ENCODE measurements around the gene PRRT1. TPM values are rescaled to one million over a fixed set of nuclear protein-coding genes. Genes with fewer than 3 reads are reported as not detected.
A peak's percentile ranks its signal among the peaks of the same experiment; 100 is the strongest.
"Not testable (repeated sequence)": the region's sequence is repeated elsewhere in the genome, so short reads cannot be mapped to it uniquely, and the experiment has no call there.

PRRT1 gene
- total RNA-seq, 1 donor from 2014 or later, result 1.3 TPM

GRCh38 chr6:32189742-32190053, 38.0 kb upstream of the PRRT1 start:
- no peaks in the 10 kb centered on the region for H3K9me3 Mint-ChIP-seq (ENCODE audit: low read depth)
- no peaks in the 10 kb centered on the region for H3K27me3 Mint-ChIP-seq (ENCODE audit: low read depth)
- peak overlapping the region; percentile 93 for H3K27ac Mint-ChIP-seq (ENCODE audit: unreplicated experiment)
- peak overlapping the region; percentile 92 for H3K4me3 Mint-ChIP-seq (ENCODE audit: unreplicated experiment)
- H3K36me3 Mint-ChIP-seq (ENCODE audit: low read depth), result peaks cover 10% of the 10 kb centered on the region
- DNase-seq (ENCODE audit: low spot score), result no peak
- peaks cover 66% of the 10 kb centered on the region for H3K4me1 Mint-ChIP-seq (ENCODE audit: low read depth)
- no peak for TF ChIP-seq CTCF (IDR thresholded peaks at IDR 0.05)

GRCh38 chr6:32189069-32189741, 37.5 kb upstream of the PRRT1 start:
- H3K36me3 Mint-ChIP-seq (ENCODE audit: low read depth), result peaks cover 10% of the 10 kb centered on the region
- H3K27ac Mint-ChIP-seq (ENCODE audit: unreplicated experiment), result peak overlapping the region; percentile 93
- no peaks in the 10 kb centered on the region for H3K9me3 Mint-ChIP-seq (ENCODE audit: low read depth)
- peak overlapping the region; percentile 92 for H3K4me3 Mint-ChIP-seq (ENCODE audit: unreplicated experiment)
- TF ChIP-seq CTCF (IDR thresholded peaks at IDR 0.05), result no peak
- peaks cover 64% of the 10 kb centered on the region for H3K4me1 Mint-ChIP-seq (ENCODE audit: low read depth)
- DNase-seq (ENCODE audit: low spot score), result no peak
- no peaks in the 10 kb centered on the region for H3K27me3 Mint-ChIP-seq (ENCODE audit: low read depth)

- no peak for DNase-seq (ENCODE audit: low spot score)
- H3K9me3 Mint-ChIP-seq (ENCODE audit: low read depth), result no peaks in the 10 kb centered on the region
- peaks cover 10% of the 10 kb centered on the region for H3K36me3 Mint-ChIP-seq (ENCODE audit: low read depth)
- peak overlapping the region; percentile 93 for H3K27ac Mint-ChIP-seq (ENCODE audit: unreplicated experiment)
- H3K4me1 Mint-ChIP-seq (ENCODE audit: low read depth), result peaks cover 64% of the 10 kb centered on the region
- no peaks in the 10 kb centered on the region for H3K27me3 Mint-ChIP-seq (ENCODE audit: low read depth)
- TF ChIP-seq CTCF (IDR thresholded peaks at IDR 0.05), result no peak
- H3K4me3 Mint-ChIP-seq (ENCODE audit: unreplicated experiment), result peak overlapping the region; percentile 92
These were observed 36.8 kb upstream of the PRRT1 start for GRCh38 chr6:32188381-32189068.

- not testable (repeated sequence) for H3K36me3 Mint-ChIP-seq (ENCODE audit: low read depth); H3K27me3 Mint-ChIP-seq (ENCODE audit: low read depth); H3K9me3 Mint-ChIP-seq (ENCODE audit: low read depth)
- DNase-seq (ENCODE audit: low spot score), result peak; percentile 53
- Mint-ChIP-seq H3K27ac (ENCODE audit: unreplicated experiment) (peak overlapping the region; percentile 41), H3K4me1 (ENCODE audit: low read depth) (peaks cover 62% of the 10 kb centered on the region), H3K4me3 (ENCODE audit: unreplicated experiment) (peak overlapping the region; percentile 92)
These were observed 36.1 kb upstream of the PRRT1 start for GRCh38 chr6:32187725-32188380.

- H3K27ac Mint-ChIP-seq (ENCODE audit: unreplicated experiment), result peak overlapping the region; percentile 12
- no peaks in the 10 kb centered on the region for H3K9me3 Mint-ChIP-seq (ENCODE audit: low read depth)
- TF ChIP-seq CTCF (IDR thresholded peaks at IDR 0.05), result no peak
- H3K36me3 Mint-ChIP-seq (ENCODE audit: low read depth), result peaks cover 10% of the 10 kb centered on the region
- no peaks in the 10 kb centered on the region for H3K27me3 Mint-ChIP-seq (ENCODE audit: low read depth)
- DNase-seq (ENCODE audit: low spot score), result peak; percentile 57
- H3K4me1 Mint-ChIP-seq (ENCODE audit: low read depth), result peaks cover 55% of the 10 kb centered on the region
- no peak overlapping the region for H3K4me3 Mint-ChIP-seq (ENCODE audit: unreplicated experiment)
These were observed 35.4 kb upstream of the PRRT1 start for GRCh38 chr6:32187009-32187709.

GRCh38 chr6:32186151-32186840, 34.6 kb upstream of the PRRT1 start:
- peaks cover 46% of the 10 kb centered on the region for H3K4me1 Mint-ChIP-seq (ENCODE audit: low read depth)
- peak overlapping the region; percentile 78 for H3K27ac Mint-ChIP-seq (ENCODE audit: unreplicated experiment)
- H3K4me3 Mint-ChIP-seq (ENCODE audit: unreplicated experiment); H3K27me3 Mint-ChIP-seq (ENCODE audit: low read depth); H3K9me3 Mint-ChIP-seq (ENCODE audit: low read depth); H3K36me3 Mint-ChIP-seq (ENCODE audit: low read depth): not testable (repeated sequence)
- peak; percentile 63 for DNase-seq (ENCODE audit: low spot score)

- Mint-ChIP-seq H3K27ac (ENCODE audit: unreplicated experiment) (peak overlapping the region; percentile 78), H3K4me1 (ENCODE audit: low read depth) (peaks cover 42% of the 10 kb centered on the region), H3K36me3 (ENCODE audit: low read depth) (peaks cover 11% of the 10 kb centered on the region)
- peak; percentile 48 for DNase-seq (ENCODE audit: low spot score)
- H3K9me3 Mint-ChIP-seq (ENCODE audit: low read depth); H3K27me3 Mint-ChIP-seq (ENCODE audit: low read depth); H3K4me3 Mint-ChIP-seq (ENCODE audit: unreplicated experiment): not testable (repeated sequence)
These were observed 34.0 kb upstream of the PRRT1 start for GRCh38 chr6:32185681-32186131.

All from chondrocyte (in vitro differentiated cells).